ENCODE measurements around the gene GOLGA8M.
"Not testable (repeated sequence)": the region's sequence is repeated elsewhere in the genome, so short reads cannot be mapped to it uniquely, and the experiment has no call there.

GOLGA8M gene

DNA sequence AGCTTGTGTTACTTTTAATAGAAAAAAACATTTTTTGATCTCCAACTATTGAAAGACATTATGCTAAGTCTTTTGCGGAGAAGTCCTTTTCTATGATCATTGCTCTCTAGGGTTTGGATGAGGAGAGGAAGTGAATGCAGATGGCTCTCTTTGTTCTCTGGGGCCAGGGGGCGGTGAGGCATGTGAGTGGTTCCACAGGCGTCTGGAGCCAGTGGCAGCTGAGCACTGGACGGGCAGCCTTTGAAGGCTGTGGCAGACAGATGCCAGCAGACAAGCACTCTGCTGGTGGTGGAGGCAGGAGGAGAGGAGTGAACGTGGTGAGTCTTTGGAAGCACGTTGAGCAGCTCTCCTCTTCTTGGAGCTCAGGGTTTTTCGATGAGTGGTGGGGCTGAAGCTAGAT lies 51.5 kb downstream of the GOLGA8M start:
- in situ Hi-C loops (cut with MboI; ENCODE audit: low sequenced_read_pairs): not testable (repeated sequence)

DNA sequence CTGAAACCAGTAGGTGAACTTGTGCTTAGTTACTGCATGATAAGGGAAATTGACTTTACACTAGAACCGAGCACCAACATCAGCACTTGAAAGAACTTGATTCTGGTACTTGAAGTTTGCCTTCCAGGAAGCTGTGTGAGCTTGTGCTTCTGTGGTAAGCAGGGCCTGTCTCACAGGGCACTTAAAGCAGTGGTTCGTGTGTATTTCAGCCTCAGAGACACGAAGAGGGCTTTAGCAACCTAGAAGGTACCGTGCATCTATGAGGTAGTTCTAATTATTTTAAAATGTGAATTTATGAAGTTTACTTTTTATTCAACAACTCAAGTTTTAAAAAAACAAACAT lies 56.2 kb downstream of the GOLGA8M start:
- in situ Hi-C loops (cut with MboI; ENCODE audit: low sequenced_read_pairs): not testable (repeated sequence)

DNA sequence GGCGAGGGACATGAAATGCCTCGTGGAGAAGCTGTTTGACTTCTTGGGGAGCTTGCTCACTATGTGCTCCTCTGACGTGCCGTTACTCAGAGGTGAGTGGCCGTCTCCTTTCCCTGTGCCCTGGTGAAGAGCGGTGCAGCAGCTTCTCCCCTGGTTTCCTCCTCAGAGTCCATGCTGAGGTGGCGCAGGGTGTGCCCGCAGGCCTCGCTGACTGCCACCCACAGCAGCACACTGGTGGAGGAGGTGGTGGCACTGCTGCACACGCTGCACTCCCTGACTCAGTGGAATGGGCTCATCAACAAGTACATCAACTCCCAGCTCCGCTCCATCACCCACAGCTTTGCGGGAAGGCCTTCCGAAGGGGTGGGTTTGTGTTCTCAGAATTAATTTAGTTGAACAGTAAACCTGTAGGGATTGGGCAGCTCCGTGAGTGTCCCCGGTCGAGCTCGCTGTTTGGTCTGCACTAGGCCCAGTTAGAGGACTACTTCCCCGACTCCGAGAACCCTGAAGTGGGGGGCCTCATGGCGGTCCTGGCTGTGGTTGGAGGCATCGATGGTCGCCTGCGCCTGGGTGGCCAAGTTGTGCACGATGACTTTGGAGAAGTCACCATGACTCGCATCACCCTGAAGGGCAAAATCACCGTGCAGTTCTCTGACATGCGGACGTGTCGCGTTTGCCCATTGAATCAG lies 56.7 kb downstream of the GOLGA8M start:
- in situ Hi-C loops (cut with MboI; ENCODE audit: low sequenced_read_pairs): not testable (repeated sequence)

DNA sequence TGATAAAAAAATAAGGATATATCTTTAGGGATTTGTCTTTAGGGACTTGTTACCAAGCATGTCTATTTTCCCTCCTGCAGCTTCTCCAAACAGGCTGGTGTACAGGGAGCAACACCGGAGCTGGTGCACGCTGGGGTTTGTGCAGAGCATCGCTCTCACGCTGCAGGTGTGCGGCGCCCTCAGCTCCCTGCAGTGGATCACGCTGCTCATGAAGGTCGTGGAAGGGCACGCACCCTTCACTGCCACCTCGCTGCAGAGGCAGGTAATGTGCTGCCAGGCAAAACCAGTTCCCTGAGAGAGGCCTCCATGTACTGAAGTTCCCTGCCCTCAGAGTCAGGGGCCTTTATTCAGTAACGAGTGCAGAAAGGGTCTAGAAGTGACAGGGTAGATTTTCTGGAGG lies 58.0 kb downstream of the GOLGA8M start:
- in situ Hi-C loops (cut with MboI; ENCODE audit: low sequenced_read_pairs): not testable (repeated sequence)

DNA sequence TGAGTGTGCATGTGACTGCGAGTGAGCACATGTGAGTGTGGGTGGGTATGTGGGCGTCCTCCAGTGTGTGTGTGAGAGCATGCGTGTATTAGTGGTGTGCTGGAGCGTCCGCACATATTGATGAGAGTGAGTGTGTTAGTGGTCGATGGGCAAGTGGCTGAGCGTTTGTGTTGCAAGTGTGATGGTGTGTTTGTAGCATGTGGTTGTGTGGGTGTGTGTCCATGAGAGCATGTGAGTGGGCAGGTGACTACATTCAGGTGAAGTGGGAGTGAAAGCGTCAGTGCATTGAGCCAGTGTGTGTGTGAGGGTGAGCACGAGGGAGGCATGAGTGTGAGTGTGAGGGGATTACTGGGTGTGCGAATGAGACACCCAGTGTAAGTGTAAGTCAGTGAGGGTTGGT lies 59.7 kb downstream of the GOLGA8M start:
- in situ Hi-C loops (cut with MboI; ENCODE audit: low sequenced_read_pairs): not testable (repeated sequence)

Data from HL-60/S4 treated with retinoic acid at 250 ng/mL for 4 days and 3 days (cell line).